ENCODE measurements around the gene IQGAP2.

DNA sequence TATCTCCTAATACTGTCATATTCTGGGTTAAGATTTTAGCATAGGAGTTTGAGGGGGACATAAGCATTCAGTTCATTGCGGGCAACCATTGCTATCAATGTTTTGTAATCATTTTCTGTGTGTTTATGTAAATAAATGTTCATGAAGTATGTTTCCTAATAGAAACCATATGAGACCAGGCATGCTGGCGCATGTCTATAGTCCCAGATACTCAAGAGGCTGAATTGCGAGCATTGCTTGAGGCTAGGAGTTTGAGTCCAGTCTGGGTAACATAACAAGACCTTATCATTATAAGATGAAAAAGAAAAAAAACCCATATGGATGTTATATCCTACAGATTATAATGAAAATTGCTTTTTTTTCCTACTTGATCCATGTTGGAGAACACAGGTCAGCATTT lies 129.0 kb downstream of the IQGAP2 start:
- no peak for TF ChIP-seq CTCF (IDR thresholded peaks at IDR 0.05)
- TF ChIP-seq POLR2A (IDR thresholded peaks at IDR 0.05) = no peak

All from right lobe of liver (tissue), 4 donors.